GM12892 (cell line): Measurements from ENCODE around the gene ST7.

Experiments used
- DNase-seq: peaks from one replicate; pipeline ENCODE4 v3.0.0; 2011; ENCODE audit not compliant: insufficient read length
- FAIRE-seq: peaks from 2 replicates; lab custom pipeline; 2011; peaks lifted over from hg19 to GRCh38; lab: Jason Lieb, UNC
- POLR2A ChIP-seq: IDR thresholded peaks from 2 replicates; pipeline ENCODE4 v1.6.1; 2011; ENCODE audit warnings: low read depth, low read length, control low read depth
- POLR2AphosphoS5 ChIP-seq: IDR thresholded peaks from 2 replicates; pipeline ENCODE4 v1.6.1; 2011; ENCODE audit warnings: low read depth, low read length, control low read depth
- TAF1 ChIP-seq: IDR thresholded peaks from 2 replicates; pipeline ENCODE4 v1.6.1; 2011; ENCODE audit warnings: low read depth, mild to moderate bottlenecking, control low read depth, low read length, borderline replicate concordance

ST7 gene

DNA sequence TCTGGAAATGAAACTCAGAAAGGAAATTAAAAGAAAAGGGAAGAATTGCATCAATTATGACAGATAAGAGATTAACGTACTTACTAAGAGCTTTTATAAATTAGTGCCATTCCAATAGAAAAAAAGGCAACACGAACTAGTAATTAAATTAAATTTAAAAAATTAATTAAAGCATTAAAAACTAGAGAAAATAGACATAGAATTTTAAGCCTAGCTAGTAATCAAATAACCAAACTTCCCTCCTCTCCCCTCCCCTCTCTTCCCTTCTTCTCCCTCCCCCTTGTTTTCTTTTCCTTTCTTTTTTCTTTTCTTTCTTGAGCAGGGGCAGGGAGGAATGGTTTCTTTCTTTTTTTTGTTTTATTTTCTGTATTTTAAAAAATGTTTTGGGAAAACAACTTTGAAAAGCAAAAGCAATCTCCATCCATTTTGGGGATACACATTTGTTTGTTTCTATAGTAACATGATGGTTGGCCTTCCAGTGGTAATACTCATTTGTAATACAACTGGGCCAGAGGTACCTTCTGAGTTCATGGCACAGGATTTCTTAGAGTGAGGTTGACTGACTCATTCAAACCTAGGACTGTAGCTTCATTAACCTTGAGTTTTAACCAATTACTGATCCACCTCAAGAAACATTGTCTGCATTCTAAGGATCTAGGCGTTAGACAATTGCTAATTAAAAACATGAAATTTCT lies 132.6 kb downstream of the ST7 start:
- no peak for TF ChIP-seq TAF1
- TF ChIP-seq POLR2A: no peak
- TF ChIP-seq POLR2AphosphoS5: no peak
- DNase-seq (no peak), FAIRE-seq (no peak)

DNA sequence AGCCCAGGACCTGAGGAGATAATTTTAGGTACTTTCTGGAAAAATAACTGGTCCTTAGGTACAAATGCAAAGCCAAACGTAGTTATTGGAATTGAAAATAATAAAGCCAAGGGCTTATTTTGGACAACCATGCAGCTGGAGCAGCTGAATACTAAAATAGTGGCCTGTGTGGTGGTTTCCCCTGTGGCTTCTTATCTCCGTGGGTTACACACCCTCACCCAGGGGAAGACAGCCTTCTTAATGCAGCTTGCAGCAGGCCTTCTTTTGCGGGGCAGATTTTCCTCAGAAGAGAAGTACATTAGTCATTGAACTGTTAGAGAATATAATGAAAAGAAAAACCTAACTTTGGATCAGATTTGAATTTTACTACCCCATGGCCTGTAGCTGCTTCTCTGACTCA lies 133.5 kb downstream of the ST7 start:
- no peak for FAIRE-seq
- no peak for DNase-seq
- no peak for TF ChIP-seq TAF1
- TF ChIP-seq POLR2A: no peak
- no peak for TF ChIP-seq POLR2AphosphoS5

- no peak for DNase-seq
- TF ChIP-seq POLR2A (no peak), POLR2AphosphoS5 (no peak), TAF1 (no peak)
Observed at GRCh38 chr7:117087639-117088396, 134.5 kb downstream of the ST7 start.

GRCh38 chr7:117088623-117089194 lies 135.4 kb downstream of the ST7 start:
- DNase-seq: no peak
- FAIRE-seq: no peak
- TF ChIP-seq POLR2AphosphoS5 (no peak), POLR2A (no peak), TAF1 (no peak)

More at GRCh38 chr7:117087639-117088396, 134.5 kb downstream of the ST7 start:
- no peak for FAIRE-seq

DNA sequence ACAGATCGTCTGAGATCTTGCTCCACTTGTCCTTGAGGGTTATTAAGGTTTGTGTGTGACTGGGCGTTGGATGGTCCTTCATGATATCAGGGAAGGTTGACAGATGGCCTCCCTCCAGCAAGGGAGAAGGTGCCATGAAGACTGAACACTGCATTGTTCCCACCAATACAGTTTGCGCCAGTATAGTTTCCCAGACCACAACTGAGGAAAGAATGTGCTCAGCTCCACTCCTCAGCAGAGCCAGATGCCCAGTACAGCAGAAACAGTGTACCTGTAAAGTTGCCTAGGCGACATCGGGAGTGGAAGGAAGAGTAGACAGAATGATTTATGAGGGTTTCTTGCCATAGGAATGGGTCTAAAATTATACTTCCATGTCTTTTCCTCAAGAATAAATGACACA lies 137.5 kb downstream of the ST7 start:
- TF ChIP-seq POLR2AphosphoS5 (no peak), POLR2A (no peak), TAF1 (no peak)
- FAIRE-seq (no peak), DNase-seq (no peak)

DNA sequence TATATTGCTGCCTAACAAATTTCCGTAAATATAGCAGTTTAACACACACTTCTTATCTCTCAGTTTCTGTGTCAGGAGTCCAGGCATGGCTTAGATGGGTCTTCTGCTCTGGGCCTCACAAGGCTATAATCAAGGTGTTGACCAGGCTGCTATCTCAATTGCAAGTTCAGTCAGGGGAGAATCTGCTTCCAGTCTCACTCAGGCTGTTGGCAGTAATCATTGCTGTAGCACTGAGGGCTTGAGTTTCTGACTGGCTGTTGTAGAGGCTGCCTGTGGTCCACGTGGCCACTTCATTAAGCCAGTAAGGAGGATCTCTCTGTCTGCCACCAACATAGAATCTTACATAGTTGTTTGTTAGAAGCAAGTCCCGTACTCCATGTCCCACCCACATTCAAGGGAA lies 138.4 kb downstream of the ST7 start:
- FAIRE-seq (peak; percentile 17), DNase-seq (no peak)
- TF ChIP-seq POLR2AphosphoS5 (no peak), POLR2A (no peak), TAF1 (no peak)

GRCh38 chr7:117092785-117093184 lies 139.5 kb downstream of the ST7 start:
- DNase-seq (no peak), FAIRE-seq (no peak)
- TF ChIP-seq POLR2A: no peak
- no peak for TF ChIP-seq TAF1
- no peak for TF ChIP-seq POLR2AphosphoS5

- DNase-seq (no peak), FAIRE-seq (no peak)
- TF ChIP-seq POLR2AphosphoS5 (no peak), TAF1 (no peak), POLR2A (no peak)
Observed at GRCh38 chr7:117094457-117094856, 141.2 kb downstream of the ST7 start.

GRCh38 chr7:117095055-117095454 lies 141.8 kb downstream of the ST7 start:
- no peak for FAIRE-seq
- TF ChIP-seq POLR2AphosphoS5: no peak
- TF ChIP-seq POLR2A: no peak
- TF ChIP-seq TAF1: no peak
- DNase-seq: no peak

GRCh38 chr7:117096330-117096729 lies 143.0 kb downstream of the ST7 start:
- TF ChIP-seq TAF1 (no peak), POLR2A (no peak), POLR2AphosphoS5 (no peak)
- FAIRE-seq (no peak), DNase-seq (no peak)

- FAIRE-seq: no peak
- TF ChIP-seq POLR2AphosphoS5 (no peak), TAF1 (no peak), POLR2A (no peak)
- no peak for DNase-seq
Observed at GRCh38 chr7:117096942-117097341, 143.6 kb downstream of the ST7 start.
